ENCODE results near the gene C1QTNF8.

DNA sequence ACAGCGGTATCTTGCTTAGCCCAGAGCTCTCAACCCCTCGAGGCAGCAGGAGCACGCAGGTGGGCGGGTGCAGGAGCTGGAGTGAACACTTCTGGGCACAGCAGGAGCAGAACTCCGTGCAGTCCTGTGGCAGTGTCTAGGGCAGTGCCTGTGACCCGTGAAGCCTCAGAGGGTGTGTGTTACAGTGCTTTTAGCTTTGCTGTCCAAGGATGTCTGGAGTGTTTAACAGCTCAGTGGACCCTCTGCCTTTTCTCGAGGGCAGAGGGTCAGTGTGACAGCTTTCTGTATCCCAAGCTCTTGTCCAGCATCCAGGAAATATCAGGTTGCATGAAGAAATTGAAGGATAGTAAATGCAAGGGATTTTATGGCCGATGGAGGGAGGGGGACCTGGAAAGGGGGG, 39.8 kb downstream of the C1QTNF8 start:
- TF ChIP-seq, protein P1, sequence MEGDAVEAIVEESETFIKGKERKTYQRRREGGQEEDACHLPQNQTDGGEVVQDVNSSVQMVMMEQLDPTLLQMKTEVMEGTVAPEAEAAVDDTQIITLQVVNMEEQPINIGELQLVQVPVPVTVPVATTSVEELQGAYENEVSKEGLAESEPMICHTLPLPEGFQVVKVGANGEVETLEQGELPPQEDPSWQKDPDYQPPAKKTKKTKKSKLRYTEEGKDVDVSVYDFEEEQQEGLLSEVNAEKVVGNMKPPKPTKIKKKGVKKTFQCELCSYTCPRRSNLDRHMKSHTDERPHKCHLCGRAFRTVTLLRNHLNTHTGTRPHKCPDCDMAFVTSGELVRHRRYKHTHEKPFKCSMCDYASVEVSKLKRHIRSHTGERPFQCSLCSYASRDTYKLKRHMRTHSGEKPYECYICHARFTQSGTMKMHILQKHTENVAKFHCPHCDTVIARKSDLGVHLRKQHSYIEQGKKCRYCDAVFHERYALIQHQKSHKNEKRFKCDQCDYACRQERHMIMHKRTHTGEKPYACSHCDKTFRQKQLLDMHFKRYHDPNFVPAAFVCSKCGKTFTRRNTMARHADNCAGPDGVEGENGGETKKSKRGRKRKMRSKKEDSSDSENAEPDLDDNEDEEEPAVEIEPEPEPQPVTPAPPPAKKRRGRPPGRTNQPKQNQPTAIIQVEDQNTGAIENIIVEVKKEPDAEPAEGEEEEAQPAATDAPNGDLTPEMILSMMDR (IDR thresholded peaks at IDR 0.05): no peak
- no peak for TF ChIP-seq POLR2A (IDR thresholded peaks at IDR 0.05)
